CD8-positive, alpha-beta memory T cell (primary cell): ENCODE results near the gene IL1RAP. TPM values are rescaled to one million over a fixed set of nuclear protein-coding genes. Genes with fewer than 3 reads are reported as not detected.

ENCODE experiments used
- CTCF ChIA-PET: fragments of 350-600 bp; sonication (Branson Sonifier 250); formaldehyde crosslinking; loops from one replicate; lab custom pipeline; 2021; ENCODE audit warnings: antibody characterized with exemption; lab: Charles Lee
- POLR2A ChIA-PET: fragments of 350-600 bp; sonication (Branson Sonifier 250); formaldehyde crosslinking; loops from one replicate; lab custom pipeline; 2021; ENCODE audit warnings: antibody characterized with exemption; lab: Charles Lee
- DNase-seq, 5 donors: peaks; one replicate each; pipeline versions ENCODE4 v3.0.0 to v3.0.0-alpha.2; 2020 to 2022; ENCODE audit warnings: mixed read lengths in 1 of 5
- H3K27ac ChIP-seq: one replicate; pipeline ENCODE4 v1.7.0; 2013; ENCODE audit warnings: low read depth, mild to moderate bottlenecking, low read length, moderate library complexity
- H3K27me3 ChIP-seq: 2 replicates; pipeline ENCODE4 v1.7.0; 2013; ENCODE audit warnings: low read length, mild to moderate bottlenecking; ENCODE audit not compliant: insufficient read depth, poor library complexity, severe bottlenecking
- H3K36me3 ChIP-seq: 2 replicates; pipeline ENCODE4 v1.7.0; 2013; ENCODE audit warnings: mild to moderate bottlenecking, low read length, moderate library complexity; ENCODE audit not compliant: insufficient read depth
- H3K4me1 ChIP-seq: 2 replicates; pipeline ENCODE4 v1.7.0; 2013; ENCODE audit warnings: mild to moderate bottlenecking, low read length, moderate library complexity; ENCODE audit not compliant: insufficient read depth
- H3K4me3 ChIP-seq: 2 replicates; pipeline ENCODE4 v1.7.0; 2013; ENCODE audit warnings: mild to moderate bottlenecking, low read length
- H3K9me3 ChIP-seq: 2 replicates; pipeline ENCODE4 v1.7.0; 2013; ENCODE audit warnings: mild to moderate bottlenecking, low read length
- H3K27ac Mint-ChIP-seq, 8 donors: one replicate each; pipeline ENCODE4 v1.8.0; 2020 to 2021; ENCODE audit warnings: mixed read lengths in 8 of 8, mild to moderate bottlenecking in 6 of 8, inconsistent platforms in 3 of 8, moderate library complexity in 3 of 8
- H3K27me3 Mint-ChIP-seq, 2 donors: one replicate each; pipeline ENCODE4 v1.8.0; 2020 to 2021; ENCODE audit warnings: mixed read lengths in 2 of 2, mild to moderate bottlenecking in 1 of 2, moderate library complexity in 1 of 2
- H3K36me3 Mint-ChIP-seq, 3 donors: one replicate each; pipeline ENCODE4 v1.8.0; 2020 to 2021; ENCODE audit warnings: mixed read lengths in 3 of 3, inconsistent platforms in 1 of 3, mild to moderate bottlenecking in 1 of 3
- H3K4me1 Mint-ChIP-seq, 3 donors: one replicate each; pipeline ENCODE4 v1.8.0; 2020 to 2021; ENCODE audit warnings: mixed read lengths in 3 of 3, inconsistent platforms in 1 of 3, mild to moderate bottlenecking in 1 of 3
- H3K4me3 Mint-ChIP-seq, 7 donors: one replicate each; pipeline ENCODE4 v1.8.0; 2020 to 2021; ENCODE audit warnings: mixed read lengths in 7 of 7, mild to moderate bottlenecking in 6 of 7, moderate library complexity in 4 of 7, inconsistent platforms in 2 of 7
- H3K9me3 Mint-ChIP-seq, 5 donors: one replicate each; pipeline ENCODE4 v1.8.0; 2020 to 2022; ENCODE audit warnings: mixed read lengths in 5 of 5, mild to moderate bottlenecking in 3 of 5, moderate library complexity in 2 of 5, inconsistent platforms in 1 of 5
- polyA plus RNA-seq: library from polyadenylated mRNA; unstranded; fragments of 300-500 nt; fragmentation: Illumina TruSeq; gene quantifications from one replicate; pipeline ENCODE4 v1.2.3, GENCODE V29; 2021
- total RNA-seq, 2 experiments: library from RNA; stranded (reverse); gene quantifications; one replicate each; pipeline ENCODE4 v1.2.3, GENCODE V29; 2021

Gene IL1RAP
- total and polyA plus RNA-seq, 3 experiments from 2014 or later, result 5.2 to 11.5 (median 6.7) TPM

DNA sequence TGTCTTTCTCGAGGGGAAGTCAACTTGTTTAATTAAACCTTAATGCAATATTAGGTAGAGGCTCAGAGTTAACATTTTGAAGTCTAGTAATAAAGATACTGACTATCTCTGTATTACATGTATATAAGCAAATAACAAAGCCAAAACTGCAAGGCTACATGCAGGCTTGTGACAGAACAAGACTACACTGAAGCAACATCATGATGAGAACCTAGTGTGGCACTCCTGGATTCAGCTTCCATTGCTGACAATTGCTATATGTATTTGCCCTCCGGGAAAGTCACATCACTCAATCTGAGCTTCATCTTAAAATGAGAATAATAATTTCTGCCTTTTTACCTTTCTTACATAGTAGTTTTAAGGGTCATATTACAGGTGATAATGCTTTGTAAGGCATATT lies 15.6 kb upstream of the IL1RAP start:
- Histone ChIP-seq H3K4me1 (no peaks in the 10 kb centered on the region), H3K4me3 (no peak overlapping the region), H3K27ac (no peak overlapping the region), H3K9me3 (no peaks in the 10 kb centered on the region), H3K27me3 (no peaks in the 10 kb centered on the region), H3K36me3 (no peaks in the 10 kb centered on the region)
- Mint-ChIP-seq H3K36me3 (peaks cover 0 to 4% (median 0%) of the 10 kb centered on the region in 3 donors), H3K27ac (no peak overlapping the region), H3K9me3 (no peaks in the 10 kb centered on the region), H3K4me3 (no peak overlapping the region), H3K27me3 (peaks cover 11 to 71% of the 10 kb centered on the region in 2 donors), H3K4me1 (no peaks in the 10 kb centered on the region)
- POLR2A ChIA-PET, result interaction anchor here (0.6 kb wide), 1 partner anchor 1025 kb away, joined by 3 read pairs; no protein-coding TSS in a partner anchor
- CTCF ChIA-PET, result no interaction called here
- no peak for DNase-seq

DNA sequence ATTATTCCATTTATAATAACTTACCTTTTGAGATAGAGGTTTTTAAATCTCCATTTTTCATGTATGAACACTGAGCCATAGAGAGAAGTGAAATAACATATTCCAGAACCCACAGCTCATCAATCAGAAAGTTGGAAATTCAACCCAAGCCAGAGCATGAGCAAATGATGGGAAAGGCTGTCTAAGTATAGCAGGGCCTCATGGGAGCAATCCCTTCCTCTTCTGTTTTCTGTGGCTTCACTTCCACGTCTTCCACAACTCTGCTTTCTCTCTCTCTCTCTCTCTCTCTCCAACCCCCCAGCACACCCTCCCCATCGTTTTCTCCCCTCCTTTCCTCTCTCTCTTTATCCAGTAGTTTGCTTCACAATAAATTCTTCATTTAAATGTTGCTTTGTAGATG lies 14.8 kb upstream of the IL1RAP start:
- Mint-ChIP-seq H3K4me3 (no peak overlapping the region), H3K9me3 (no peaks in the 10 kb centered on the region), H3K27me3 (peaks cover 11 to 72% of the 10 kb centered on the region in 2 donors), H3K4me1 (no peaks in the 10 kb centered on the region), H3K27ac (no peak overlapping the region), H3K36me3 (peaks cover 0 to 4% (median 0%) of the 10 kb centered on the region in 3 donors)
- CTCF ChIA-PET, result interaction anchor here (0.8 kb wide), 1 partner anchor 14 kb away, joined by 5 read pairs; no protein-coding TSS in a partner anchor
- no peaks in the 10 kb centered on the region for H3K36me3 ChIP-seq
- DNase-seq, result no peak
- no peak overlapping the region for H3K27ac ChIP-seq
- POLR2A ChIA-PET, result no interaction called here
- no peaks in the 10 kb centered on the region for H3K27me3 ChIP-seq
- H3K9me3 ChIP-seq, result no peaks in the 10 kb centered on the region
- H3K4me1 ChIP-seq, result no peaks in the 10 kb centered on the region
- H3K4me3 ChIP-seq, result no peak overlapping the region

DNA sequence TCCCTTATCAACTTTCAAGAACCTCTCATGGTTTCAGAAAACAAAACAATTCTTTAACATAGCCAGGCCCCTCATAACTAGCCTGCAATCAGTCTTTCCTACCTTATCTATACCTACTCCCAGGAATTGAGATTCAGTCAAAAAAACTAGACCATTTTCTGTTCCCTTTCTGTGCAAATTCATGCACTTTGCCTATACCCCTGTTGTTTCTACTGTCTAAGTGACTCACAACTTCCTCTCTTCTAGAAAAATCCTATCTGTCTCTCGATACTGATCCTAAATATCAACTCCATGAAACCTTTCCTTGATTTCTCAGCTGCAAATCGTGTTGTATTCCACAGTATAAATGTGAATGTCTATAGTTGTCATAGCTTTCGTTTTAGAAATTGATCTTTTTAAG lies 10.9 kb upstream of the IL1RAP start:
- Histone ChIP-seq H3K9me3 (no peaks in the 10 kb centered on the region), H3K36me3 (no peaks in the 10 kb centered on the region), H3K4me3 (no peak overlapping the region), H3K27ac (no peak overlapping the region), H3K27me3 (no peaks in the 10 kb centered on the region), H3K4me1 (no peaks in the 10 kb centered on the region)
- H3K9me3 Mint-ChIP-seq, result no peaks in the 10 kb centered on the region
- H3K27ac Mint-ChIP-seq, result no peak overlapping the region
- ChIA-PET POLR2A (no interaction called here), CTCF (interaction anchor here (2.8 kb wide), 1 partner anchor 11 kb away, joined by 11 read pairs; the partner anchor contains the start of gene IL1RAP)
- H3K36me3 Mint-ChIP-seq, result peaks cover 0 to 4% (median 0%) of the 10 kb centered on the region in 3 donors
- no peaks in the 10 kb centered on the region for H3K4me1 Mint-ChIP-seq
- H3K4me3 Mint-ChIP-seq, result no peak overlapping the region
- DNase-seq, result no peak
- H3K27me3 Mint-ChIP-seq, result peaks cover 6 to 54% of the 10 kb centered on the region in 2 donors

DNA sequence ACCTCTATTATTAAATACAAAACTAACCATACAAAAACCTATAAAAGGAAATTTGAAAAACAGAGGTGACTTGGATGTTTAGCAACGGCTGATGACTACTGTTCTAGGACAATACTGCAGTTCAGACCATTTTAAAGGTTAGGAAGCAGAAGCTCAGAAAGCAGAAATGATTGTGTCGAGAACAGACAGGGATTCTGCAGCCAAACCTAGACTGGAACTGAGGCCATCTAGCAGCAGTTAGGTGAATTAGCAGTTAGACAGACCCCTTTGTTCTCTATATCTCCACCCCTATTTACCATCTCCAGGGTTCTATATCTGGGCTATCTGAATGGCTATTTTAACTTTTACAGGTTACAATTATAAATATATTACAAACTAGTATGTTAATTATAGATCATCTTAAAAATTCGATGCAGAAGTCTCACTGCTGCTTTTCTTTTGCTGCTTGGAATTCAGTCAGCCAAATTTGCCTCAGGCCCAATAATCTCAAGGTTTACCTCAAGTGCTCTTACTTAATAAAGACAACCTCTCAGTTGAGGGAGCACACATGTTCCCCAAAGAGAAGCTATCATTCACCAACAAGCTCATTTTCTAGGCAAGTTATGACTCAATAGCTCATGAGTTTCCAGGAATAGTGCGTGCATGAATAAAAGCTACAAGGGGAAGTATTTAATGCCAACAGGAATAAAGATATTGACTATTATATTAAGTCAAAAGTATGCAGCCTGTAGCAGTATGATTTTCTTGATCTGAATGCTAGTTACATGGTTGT lies 9.3 kb upstream of the IL1RAP start:
- Histone ChIP-seq H3K27me3 (no peaks in the 10 kb centered on the region), H3K4me3 (no peak overlapping the region), H3K4me1 (no peaks in the 10 kb centered on the region), H3K27ac (no peak overlapping the region), H3K9me3 (no peaks in the 10 kb centered on the region), H3K36me3 (no peaks in the 10 kb centered on the region)
- DNase-seq, result no peak
- CTCF ChIA-PET, result interaction anchor here (2.8 kb wide), 1 partner anchor 10 kb away, joined by 11 read pairs; the partner anchor contains the start of gene IL1RAP
- POLR2A ChIA-PET, result no interaction called here
- peaks cover 7 to 42% of the 10 kb centered on the region in 2 donors for H3K27me3 Mint-ChIP-seq
- H3K27ac Mint-ChIP-seq, result no peak overlapping the region
- H3K4me1 Mint-ChIP-seq, result no peaks in the 10 kb centered on the region
- peaks cover 0 to 4% (median 0%) of the 10 kb centered on the region in 3 donors for H3K36me3 Mint-ChIP-seq
- H3K9me3 Mint-ChIP-seq, result no peaks in the 10 kb centered on the region
- H3K4me3 Mint-ChIP-seq, result no peak overlapping the region

DNA sequence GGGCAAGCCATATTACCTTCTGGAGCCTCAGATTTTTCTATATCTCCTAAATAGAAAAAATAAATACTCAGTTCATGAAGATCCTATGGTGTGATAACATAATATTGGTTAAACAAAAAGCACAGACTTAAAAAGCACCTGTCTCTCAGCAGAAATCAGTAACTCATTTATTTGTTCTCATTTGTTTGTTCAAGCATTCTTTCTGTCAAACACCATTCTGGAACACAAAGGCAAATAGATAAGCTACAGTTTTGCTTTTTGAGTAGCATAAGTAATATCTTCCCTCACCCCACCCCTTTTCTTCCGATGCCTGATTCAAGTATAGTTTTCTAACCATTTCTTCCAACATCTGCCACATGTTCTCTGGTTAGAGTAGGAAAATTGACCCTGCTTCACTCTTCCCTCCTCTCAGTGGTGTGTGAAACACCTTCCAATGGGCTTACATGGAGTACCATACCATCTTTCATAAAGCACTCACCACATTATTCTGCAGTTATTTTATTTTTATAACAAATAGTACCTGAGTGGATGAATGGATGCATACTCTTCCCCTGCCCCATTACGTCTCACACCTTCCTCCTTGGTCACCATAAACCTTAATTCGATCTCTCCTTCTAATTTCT lies 8.4 kb upstream of the IL1RAP start:
- Histone ChIP-seq H3K9me3 (no peaks in the 10 kb centered on the region), H3K27me3 (no peaks in the 10 kb centered on the region), H3K4me3 (no peak overlapping the region), H3K4me1 (no peaks in the 10 kb centered on the region), H3K27ac (no peak overlapping the region), H3K36me3 (no peaks in the 10 kb centered on the region)
- ChIA-PET CTCF (interaction anchor here (2.8 kb wide), 1 partner anchor 9 kb away, joined by 11 read pairs; the partner anchor contains the start of gene IL1RAP), POLR2A (no interaction called here)
- Mint-ChIP-seq H3K27ac (no peak overlapping the region), H3K4me3 (no peak overlapping the region), H3K4me1 (no peaks in the 10 kb centered on the region), H3K27me3 (peaks cover 7 to 41% of the 10 kb centered on the region in 2 donors), H3K36me3 (peaks cover 0 to 4% (median 0%) of the 10 kb centered on the region in 3 donors), H3K9me3 (no peaks in the 10 kb centered on the region)
- DNase-seq, result no peak

DNA sequence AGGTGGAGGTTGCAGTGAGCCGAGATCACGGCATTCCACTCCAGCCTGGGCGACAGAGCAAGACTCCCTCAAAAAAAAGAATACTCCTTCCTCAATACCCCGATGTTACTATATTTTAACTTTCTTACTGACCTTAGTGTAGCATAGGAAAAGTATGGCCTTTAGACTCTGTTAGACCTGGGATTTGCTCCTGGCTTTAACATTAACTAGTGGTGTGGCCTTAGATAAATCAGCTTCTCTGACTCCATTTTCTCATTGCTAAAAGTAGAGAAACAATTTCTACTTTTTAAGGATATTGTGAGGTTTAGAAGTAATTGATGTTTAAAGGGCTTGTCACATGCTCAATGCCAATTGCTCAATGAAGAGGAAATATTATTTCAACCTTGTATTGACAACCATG lies 7.6 kb upstream of the IL1RAP start:
- no peak overlapping the region for H3K27ac ChIP-seq
- ChIA-PET CTCF (no interaction called here), POLR2A (no interaction called here)
- H3K4me1 Mint-ChIP-seq, result no peaks in the 10 kb centered on the region
- H3K4me3 Mint-ChIP-seq, result no peak overlapping the region
- no peaks in the 10 kb centered on the region for H3K9me3 Mint-ChIP-seq
- no peaks in the 10 kb centered on the region for H3K36me3 ChIP-seq
- peaks cover 7 to 35% of the 10 kb centered on the region in 2 donors for H3K27me3 Mint-ChIP-seq
- no peaks in the 10 kb centered on the region for H3K27me3 ChIP-seq
- H3K4me3 ChIP-seq, result no peak overlapping the region
- H3K4me1 ChIP-seq, result no peaks in the 10 kb centered on the region
- H3K36me3 Mint-ChIP-seq, result no peaks in the 10 kb centered on the region
- no peak for DNase-seq
- H3K27ac Mint-ChIP-seq, result no peak overlapping the region
- no peaks in the 10 kb centered on the region for H3K9me3 ChIP-seq

DNA sequence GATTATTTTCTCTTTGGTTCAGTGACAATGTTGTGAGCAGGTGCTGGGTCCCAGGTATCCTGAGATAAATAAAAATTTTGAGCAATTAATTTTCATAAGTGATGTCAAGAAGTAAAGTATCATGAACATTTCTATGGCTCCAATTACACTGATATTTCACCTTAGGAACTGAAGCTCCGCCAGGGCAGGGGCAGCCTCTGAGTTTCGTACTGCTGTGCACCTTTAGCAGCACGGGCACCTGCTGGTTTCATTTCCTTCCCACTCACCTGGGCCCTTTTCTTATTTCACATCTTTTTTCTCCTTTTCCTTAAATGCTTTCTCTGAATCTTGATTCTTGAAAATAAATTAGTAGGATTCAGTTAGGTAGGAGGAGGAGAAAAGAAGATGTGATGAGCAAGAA lies 1.2 kb upstream of the IL1RAP start:
- peak overlapping the region; percentile 78 for H3K4me3 ChIP-seq
- POLR2A ChIA-PET, result no interaction called here
- H3K4me1 Mint-ChIP-seq, result peaks cover 27 to 36% (median 35%) of the 10 kb centered on the region in 3 donors
- DNase-seq, result no peak
- CTCF ChIA-PET, result interaction anchor here (2.9 kb wide), 1 partner anchor 8 kb away, joined by 11 read pairs; no protein-coding TSS in a partner anchor
- H3K36me3 Mint-ChIP-seq, result peaks cover 0 to 3% (median 0%) of the 10 kb centered on the region in 3 donors
- peak overlapping the region; percentile 82 to 97 (median 88) for H3K4me3 Mint-ChIP-seq
- no peaks in the 10 kb centered on the region for H3K9me3 ChIP-seq
- peaks cover 3 to 4% of the 10 kb centered on the region in 2 donors for H3K27me3 Mint-ChIP-seq
- H3K36me3 ChIP-seq, result no peaks in the 10 kb centered on the region
- H3K27me3 ChIP-seq, result no peaks in the 10 kb centered on the region
- peaks cover 18% of the 10 kb centered on the region for H3K4me1 ChIP-seq
- H3K9me3 Mint-ChIP-seq, result no peaks in the 10 kb centered on the region
- peak overlapping the region; percentile 55 for H3K27ac ChIP-seq
- peak overlapping the region; percentile 46 to 97 (median 92) for H3K27ac Mint-ChIP-seq
